Colonic mucosa (tissue), 4 donors: ENCODE data around the gene ALPI. TPM values are rescaled to one million over a fixed set of nuclear protein-coding genes. Genes with fewer than 3 reads are reported as not detected.

Experiments used
- DNase-seq: peaks from one replicate; pipeline ENCODE4 v3.0.0-alpha.2; 2020
- H3K27ac ChIP-seq: fragments of 200-600 bp; one replicate; pipeline ENCODE4 v1.8.0; 2021
- H3K27me3 ChIP-seq: fragments of 200-600 bp; one replicate; pipeline ENCODE4 v1.8.0; 2021
- H3K36me3 ChIP-seq: fragments of 200-600 bp; one replicate; pipeline ENCODE4 v1.8.0; 2021
- H3K4me1 ChIP-seq: fragments of 200-600 bp; one replicate; pipeline ENCODE4 v1.8.0; 2021; ENCODE audit warnings: mild to moderate bottlenecking
- H3K4me3 ChIP-seq: fragments of 200-600 bp; one replicate; pipeline ENCODE4 v1.8.0; 2021
- H3K9ac ChIP-seq, 2 donors: one replicate each; pipeline ENCODE4 v1.7.0; 2013; ENCODE audit warnings: control low read depth in 2 of 2, low read depth in 2 of 2, low read length in 2 of 2
- H3K9me3 ChIP-seq: fragments of 200-600 bp; one replicate; pipeline ENCODE4 v1.8.0; 2021
- intact Hi-C: fragments of 100-400 bp; cut with DNase I; formaldehyde crosslinking; loops from one replicate; pipeline ENCODE4 v1.14.1; 2022
- total RNA-seq, 2 donors: library from RNA; stranded (reverse); fragmentation: NEBNext Ultra II Directional in 1 of 2; extraction: Animal tissue kit (Norgen Biotek cat#: 25700) in 1 of 2; gene quantifications; one replicate each; pipeline ENCODE4 v1.2.1, GENCODE V29; 2021
- TF ChIP-seq, protein P1 (sequence below): fragments of 200-600 bp; IDR thresholded peaks from one replicate; pipeline ENCODE4 v1.8.0; 2022; ENCODE audit warnings: antibody characterized with exemption, mild to moderate bottlenecking
- donor health status: healthy.
- donor health status: DM: no; HTN: no; CAD: no.
- donor health status: DM: no; HTN: no; CAD: no.

Gene ALPI
- total RNA-seq, 2 donors from 2014 or later = 9.4 to 27.1 TPM

DNA sequence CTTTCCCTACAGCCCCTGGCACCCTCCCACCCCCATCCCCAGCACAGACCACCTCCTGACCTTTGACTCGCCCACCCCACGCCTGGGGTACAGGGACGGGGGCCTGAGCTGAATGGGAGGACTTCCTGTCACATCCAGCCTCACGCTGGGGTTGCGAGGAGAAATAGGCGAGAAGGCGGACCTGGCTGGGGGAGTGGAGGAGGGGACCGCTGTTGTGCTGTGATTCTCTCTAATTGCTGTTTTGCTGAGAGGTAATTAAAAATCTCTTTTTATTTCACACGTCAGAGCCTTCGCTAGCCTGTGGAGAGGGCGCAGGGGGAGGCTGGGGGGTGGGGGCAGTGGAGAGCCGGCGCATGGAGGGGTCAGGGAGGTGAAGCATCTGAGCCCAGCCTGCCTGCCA, 41.4 kb downstream of the ALPI start:
- intact Hi-C loops = no loop called here

DNA sequence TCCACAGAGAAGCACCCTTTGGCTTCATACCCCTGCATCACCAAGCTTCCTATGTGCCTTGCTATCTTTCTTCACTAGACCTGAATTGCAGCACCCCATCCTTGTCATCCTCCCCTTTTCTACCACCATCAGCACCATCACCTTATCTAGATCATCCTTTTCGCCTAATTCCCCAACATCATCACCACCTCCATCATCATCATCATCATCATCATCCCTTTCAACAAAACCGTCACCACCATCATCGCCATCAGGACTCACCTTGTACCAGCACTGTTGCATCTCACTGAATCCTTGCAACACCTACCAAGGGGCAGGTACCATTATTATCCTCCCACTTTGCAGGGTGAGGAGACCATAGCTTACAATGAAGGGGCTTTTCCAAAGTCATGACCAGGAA, 42.5 kb downstream of the ALPI start:
- DNase-seq = no peak
- Histone ChIP-seq H3K4me1 (no peaks in the 10 kb centered on the region), H3K27ac (no peak overlapping the region), H3K27me3 (peaks cover 11% of the 10 kb centered on the region), H3K4me3 (no peak overlapping the region), H3K9ac (no peak overlapping the region), H3K36me3 (no peaks in the 10 kb centered on the region), H3K9me3 (no peaks in the 10 kb centered on the region)
- intact Hi-C loops = no loop called here
- TF ChIP-seq, protein P1, sequence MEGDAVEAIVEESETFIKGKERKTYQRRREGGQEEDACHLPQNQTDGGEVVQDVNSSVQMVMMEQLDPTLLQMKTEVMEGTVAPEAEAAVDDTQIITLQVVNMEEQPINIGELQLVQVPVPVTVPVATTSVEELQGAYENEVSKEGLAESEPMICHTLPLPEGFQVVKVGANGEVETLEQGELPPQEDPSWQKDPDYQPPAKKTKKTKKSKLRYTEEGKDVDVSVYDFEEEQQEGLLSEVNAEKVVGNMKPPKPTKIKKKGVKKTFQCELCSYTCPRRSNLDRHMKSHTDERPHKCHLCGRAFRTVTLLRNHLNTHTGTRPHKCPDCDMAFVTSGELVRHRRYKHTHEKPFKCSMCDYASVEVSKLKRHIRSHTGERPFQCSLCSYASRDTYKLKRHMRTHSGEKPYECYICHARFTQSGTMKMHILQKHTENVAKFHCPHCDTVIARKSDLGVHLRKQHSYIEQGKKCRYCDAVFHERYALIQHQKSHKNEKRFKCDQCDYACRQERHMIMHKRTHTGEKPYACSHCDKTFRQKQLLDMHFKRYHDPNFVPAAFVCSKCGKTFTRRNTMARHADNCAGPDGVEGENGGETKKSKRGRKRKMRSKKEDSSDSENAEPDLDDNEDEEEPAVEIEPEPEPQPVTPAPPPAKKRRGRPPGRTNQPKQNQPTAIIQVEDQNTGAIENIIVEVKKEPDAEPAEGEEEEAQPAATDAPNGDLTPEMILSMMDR = no peak

More for the DNA sequence above, 41.4 kb downstream of the ALPI start:
- Histone ChIP-seq H3K9ac (no peak overlapping the region), H3K4me3 (no peak overlapping the region), H3K27me3 (peaks cover 2% of the 10 kb centered on the region), H3K9me3 (no peaks in the 10 kb centered on the region), H3K4me1 (no peaks in the 10 kb centered on the region), H3K27ac (no peak overlapping the region), H3K36me3 (no peaks in the 10 kb centered on the region)
- DNase-seq = no peak
- TF ChIP-seq, protein P1 = no peak

DNA sequence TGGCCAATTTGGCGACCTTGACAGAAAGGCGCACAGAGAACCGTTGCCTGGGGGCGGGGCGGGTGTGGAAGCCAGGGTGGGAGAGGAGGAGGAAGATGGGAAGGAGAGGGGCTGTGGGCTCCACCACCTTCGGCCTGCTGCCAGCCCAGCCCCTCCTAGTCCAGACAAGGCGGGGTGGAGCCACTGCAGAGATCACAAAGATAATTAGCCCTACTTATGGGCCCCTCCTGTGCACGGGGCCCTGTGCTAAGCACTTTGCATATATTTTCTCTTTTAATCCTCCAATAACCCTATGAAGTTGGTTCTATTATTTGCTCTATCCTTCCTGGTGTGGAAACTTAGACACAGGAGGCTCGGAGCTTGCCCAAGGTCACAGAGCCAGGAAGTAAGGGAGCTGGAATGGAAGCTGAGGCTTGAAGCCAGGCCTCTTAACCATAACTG, 45.4 kb downstream of the ALPI start:
- no peak overlapping the region for H3K27ac ChIP-seq
- no peak overlapping the region for H3K9ac ChIP-seq
- no peaks in the 10 kb centered on the region for H3K4me1 ChIP-seq
- peaks cover 28% of the 10 kb centered on the region for H3K27me3 ChIP-seq
- intact Hi-C loops = no loop called here
- DNase-seq = no peak
- H3K4me3 ChIP-seq = no peak overlapping the region
- TF ChIP-seq, protein P1 = no peak
- no peaks in the 10 kb centered on the region for H3K36me3 ChIP-seq
- no peaks in the 10 kb centered on the region for H3K9me3 ChIP-seq

DNA sequence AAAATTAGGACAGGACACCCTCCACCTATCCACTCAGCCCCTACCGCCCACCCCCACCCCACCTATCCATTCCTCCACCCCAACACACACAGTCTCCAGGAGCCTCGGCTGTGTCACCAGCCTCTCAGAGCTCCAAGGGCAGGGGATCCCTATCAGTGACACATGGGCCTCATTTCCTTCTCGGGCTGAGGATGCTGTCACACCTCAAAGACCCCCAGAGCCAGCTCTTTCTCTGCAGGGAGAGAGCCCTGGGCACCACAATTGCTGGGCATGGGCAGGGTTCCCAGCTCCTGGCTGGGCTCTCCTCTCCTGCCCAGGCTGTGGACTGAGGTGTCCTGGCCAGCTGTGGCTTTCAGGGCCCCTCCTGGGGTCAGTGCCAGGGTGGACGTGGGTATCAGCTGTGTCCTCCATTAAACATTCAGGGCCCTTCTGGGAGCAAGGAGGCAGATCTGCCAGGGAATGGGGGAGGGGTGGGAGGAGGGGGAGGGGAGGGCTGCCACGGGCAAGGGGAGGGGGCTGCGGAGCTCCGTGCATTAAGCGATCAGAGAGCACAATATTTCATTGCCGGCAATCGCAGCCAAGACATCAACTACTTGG, 45.9 kb downstream of the ALPI start:
- no peak overlapping the region for H3K4me3 ChIP-seq
- no peaks in the 10 kb centered on the region for H3K36me3 ChIP-seq
- no peaks in the 10 kb centered on the region for H3K9me3 ChIP-seq
- H3K4me1 ChIP-seq = no peaks in the 10 kb centered on the region
- intact Hi-C loops = no loop called here
- H3K9ac ChIP-seq = no peak overlapping the region
- peaks cover 28% of the 10 kb centered on the region for H3K27me3 ChIP-seq
- TF ChIP-seq, protein P1 = no peak
- DNase-seq = no peak
- H3K27ac ChIP-seq = no peak overlapping the region

DNA sequence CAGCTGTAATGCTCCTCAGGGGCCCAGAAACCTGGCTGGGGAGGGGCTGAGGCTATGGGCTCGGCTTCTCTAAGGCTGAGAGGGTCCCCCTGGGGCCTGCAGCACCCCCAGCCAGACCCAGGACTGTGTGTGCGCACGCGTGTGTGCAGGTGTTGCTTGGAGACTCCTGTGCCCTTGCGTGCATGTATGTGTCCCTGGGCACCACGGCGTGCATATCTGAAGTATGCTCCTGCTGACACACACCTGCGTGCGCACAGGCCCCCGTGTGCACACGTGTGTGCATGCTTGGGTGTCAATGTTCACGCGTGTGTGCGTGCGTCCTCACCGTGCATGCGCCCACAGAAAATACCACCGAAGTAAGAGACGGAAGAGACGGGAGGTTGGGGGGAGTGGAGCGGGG, 46.6 kb downstream of the ALPI start:
- Histone ChIP-seq H3K4me1 (no peaks in the 10 kb centered on the region), H3K36me3 (no peaks in the 10 kb centered on the region), H3K27me3 (peaks cover 28% of the 10 kb centered on the region), H3K4me3 (no peak overlapping the region), H3K27ac (no peak overlapping the region), H3K9me3 (no peaks in the 10 kb centered on the region), H3K9ac (no peak overlapping the region)
- TF ChIP-seq, protein P1 = no peak
- DNase-seq = no peak
- intact Hi-C loops = no loop called here
